HepG2 (cell line): ENCODE data around the gene MLLT10. TPM values are rescaled to one million over a fixed set of nuclear protein-coding genes. Genes with fewer than 3 reads are reported as not detected.
A peak's percentile ranks its signal among the peaks of the same experiment; 100 is the strongest.

Source experiments
- E2F5 ChIP-seq: sonication (generic); formaldehyde crosslinking; conservative IDR thresholded peaks from 2 replicates; pipeline ENCODE4 v1.4.0; 2020; ENCODE audit warnings: missing genetic modification reagents
- HMGXB4 ChIP-seq, 2 experiments: sonication (generic) in 1 of 2; formaldehyde crosslinking in 1 of 2; IDR thresholded peaks; 2 replicates each; pipeline versions ENCODE4 v1.4.0 to v1.6.1; 2018 to 2020; ENCODE audit warnings: missing genetic modification reagents in 2 of 2, borderline replicate concordance in 1 of 2, low read depth in 1 of 2, mild to moderate bottlenecking in 1 of 2, missing biosample characterization in 1 of 2
- HOXA7 ChIP-seq: sonication (generic); formaldehyde crosslinking; IDR thresholded peaks from 2 replicates; pipeline ENCODE4 v1.8.1; 2022; ENCODE audit warnings: mild to moderate bottlenecking, missing genetic modification reagents, moderate library complexity
- LCORL ChIP-seq, 2 experiments: fragments of 450-650 bp in 1 of 2; sonication (generic) in 1 of 2; formaldehyde crosslinking in 1 of 2; IDR thresholded peaks; 2 replicates each; pipeline versions ENCODE4 v1.5.0 to v1.6.1; 2017 to 2020; ENCODE audit warnings: antibody characterized with exemption in 1 of 2, missing genetic modification reagents in 1 of 2
- MTA3 ChIP-seq: sonication (generic); formaldehyde crosslinking; IDR thresholded peaks from 2 replicates; pipeline ENCODE4 v1.4.0; 2020; ENCODE audit warnings: missing genetic modification reagents
- NFE2 ChIP-seq: sonication (generic); formaldehyde crosslinking; IDR thresholded peaks from 2 replicates; pipeline ENCODE4 v1.4.0; 2020; ENCODE audit warnings: missing genetic modification reagents
- PHF21A ChIP-seq: sonication (generic); formaldehyde crosslinking; IDR thresholded peaks from 2 replicates; pipeline ENCODE4 v1.5.0; 2020; ENCODE audit warnings: mild to moderate bottlenecking, missing genetic modification reagents
- ZFY ChIP-seq: sonication (generic); formaldehyde crosslinking; IDR thresholded peaks from 2 replicates; pipeline ENCODE4 v1.4.0; 2020; ENCODE audit warnings: missing genetic modification reagents
- ZNF337 ChIP-seq: sonication (generic); formaldehyde crosslinking; IDR thresholded peaks from 2 replicates; pipeline ENCODE4 v1.5.1; 2020; ENCODE audit warnings: missing genetic modification reagents, low read depth, mild to moderate bottlenecking, borderline replicate concordance
- ZNF576 ChIP-seq: sonication (generic); formaldehyde crosslinking; IDR thresholded peaks from 2 replicates; pipeline ENCODE4 v1.4.0; 2020; ENCODE audit warnings: mild to moderate bottlenecking, missing genetic modification reagents
- ZNF639 ChIP-seq: conservative IDR thresholded peaks from 2 replicates; pipeline ENCODE4 v1.6.1; 2018; ENCODE audit warnings: missing genetic modification reagents
- ZNF773 ChIP-seq: sonication (generic); formaldehyde crosslinking; IDR thresholded peaks from 2 replicates; pipeline ENCODE4 v1.4.0; 2020; ENCODE audit warnings: missing genetic modification reagents, borderline replicate concordance
- ZNF883 ChIP-seq: sonication (generic); formaldehyde crosslinking; IDR thresholded peaks from 2 replicates; pipeline ENCODE4 v1.5.1; 2020; ENCODE audit warnings: mild to moderate bottlenecking, missing genetic modification reagents; ENCODE audit errors: not compliant biosample characterization
- polyA plus RNA-seq, 8 experiments: library from polyadenylated mRNA; depleted of rRNA in 3 of 8; stranded (reverse) in 7 of 8; unstranded in 1 of 8; fragments of >200 nt; fragmentation: Illumina TruSeq in 4 of 8; extraction: Trizol in 4 of 8; gene quantifications; 2 replicates each; pipeline versions ENCODE4 v1.2.1 to v1.2.3, GENCODE V29; 2011 to 2016; ENCODE audit warnings: low read depth in 4 of 8, missing spikeins in 1 of 8, mixed read lengths in 1 of 8; ENCODE audit not compliant: insufficient read depth in 1 of 8
- total RNA-seq, 5 experiments: library from RNA; depleted of rRNA; stranded (reverse); fragments of >200 nt; fragmentation: Illumina TruSeq; extraction: Trizol; gene quantifications; 2 replicates each; pipeline ENCODE4 v1.2.3, GENCODE V29; 2016; ENCODE audit warnings: low read depth in 1 of 5
- TF ChIP-seq, protein P1 (sequence below): IDR thresholded peaks from 2 replicates; pipeline ENCODE4 v1.6.1; 2016; ENCODE audit warnings: control low read depth
- TF ChIP-seq, protein P2 (sequence below): sonication (generic); formaldehyde crosslinking; IDR thresholded peaks from 2 replicates; pipeline ENCODE4 v1.4.0; 2020; ENCODE audit warnings: missing genetic modification reagents

Gene MLLT10
- total and polyA plus RNA-seq, 2 of the 13 experiments (the other 11 are each of a cell fraction or from before 2014, with no cell fraction given): 51.3 to 84.1 TPM

DNA sequence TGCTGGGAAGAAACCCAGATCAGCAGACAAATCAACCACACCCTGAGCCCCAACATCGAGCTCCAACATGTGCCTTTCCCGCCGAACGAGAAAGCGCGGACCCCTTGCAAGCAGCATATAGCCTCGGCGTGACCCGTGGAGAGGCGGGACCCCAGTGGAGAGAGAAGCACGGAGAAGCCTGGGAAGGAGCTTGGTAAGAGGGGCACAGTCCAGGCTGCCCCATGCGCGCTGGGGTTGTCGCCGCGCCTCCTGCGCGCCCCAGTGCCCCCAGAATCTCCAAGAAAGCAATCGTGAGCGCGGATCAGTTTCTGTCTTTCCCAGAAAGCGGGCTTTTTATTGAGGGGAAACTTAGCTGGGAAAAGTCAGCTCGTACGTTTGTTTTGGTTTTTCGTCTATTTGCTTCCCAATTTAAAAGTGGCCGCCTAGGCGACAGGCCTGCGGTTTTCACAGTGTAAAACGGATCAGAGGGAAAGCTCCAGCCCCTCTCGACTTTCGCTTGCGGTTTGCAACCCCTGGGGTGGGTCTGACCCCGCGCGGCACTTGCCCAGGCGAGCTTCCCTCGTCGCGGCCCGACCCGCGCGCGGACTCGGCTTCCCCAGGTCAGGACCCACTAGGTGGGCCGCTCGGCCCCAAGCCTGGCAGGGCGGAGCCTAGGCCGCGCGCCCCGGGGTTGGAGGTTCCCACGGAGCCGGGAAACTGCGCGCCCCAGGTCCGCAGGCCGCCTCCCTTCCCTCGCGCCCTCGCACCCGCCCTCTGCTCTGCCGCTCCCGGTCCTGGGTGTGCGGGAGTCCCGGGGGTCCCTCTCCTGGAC, 39.6 kb upstream of the MLLT10 start (continued):
- TF ChIP-seq HOXA7 (CRISPR knock-in tag) (no peak), ZNF883 (CRISPR knock-in tag) (peak; percentile 71), ZNF337 (CRISPR knock-in tag) (no peak), NFE2 (CRISPR knock-in tag) (no peak), ZNF639 (CRISPR knock-in tag) (no peak), HMGXB4 (CRISPR knock-in tag; IDR thresholded peaks at IDR 0.05; ENCODE audit: borderline replicate concordance in 1 of 2, low read depth in 1 of 2) (peak; percentile 33 to 83; a peak in 2 of 4 replicates), PHF21A (CRISPR knock-in tag) (no peak; the same call in 1 of the 2 replicates), LCORL (IDR thresholded peaks at IDR 0.05) (no peak), LCORL (CRISPR knock-in tag; IDR thresholded peaks at IDR 0.05) (peak; percentile 37; the same call in 1 of the 2 replicates), E2F5 (CRISPR knock-in tag) (no peak), ZFY (CRISPR knock-in tag) (peak; percentile 92), ZNF773 (no peak), MTA3 (CRISPR knock-in tag) (no peak), ZNF576 (no peak)
- TF ChIP-seq, protein P1, sequence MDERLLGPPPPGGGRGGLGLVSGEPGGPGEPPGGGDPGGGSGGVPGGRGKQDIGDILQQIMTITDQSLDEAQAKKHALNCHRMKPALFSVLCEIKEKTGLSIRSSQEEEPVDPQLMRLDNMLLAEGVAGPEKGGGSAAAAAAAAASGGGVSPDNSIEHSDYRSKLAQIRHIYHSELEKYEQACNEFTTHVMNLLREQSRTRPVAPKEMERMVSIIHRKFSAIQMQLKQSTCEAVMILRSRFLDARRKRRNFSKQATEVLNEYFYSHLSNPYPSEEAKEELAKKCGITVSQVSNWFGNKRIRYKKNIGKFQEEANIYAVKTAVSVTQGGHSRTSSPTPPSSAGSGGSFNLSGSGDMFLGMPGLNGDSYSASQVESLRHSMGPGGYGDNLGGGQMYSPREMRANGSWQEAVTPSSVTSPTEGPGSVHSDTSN (CRISPR knock-in tag): no peak
- TF ChIP-seq, protein P2, sequence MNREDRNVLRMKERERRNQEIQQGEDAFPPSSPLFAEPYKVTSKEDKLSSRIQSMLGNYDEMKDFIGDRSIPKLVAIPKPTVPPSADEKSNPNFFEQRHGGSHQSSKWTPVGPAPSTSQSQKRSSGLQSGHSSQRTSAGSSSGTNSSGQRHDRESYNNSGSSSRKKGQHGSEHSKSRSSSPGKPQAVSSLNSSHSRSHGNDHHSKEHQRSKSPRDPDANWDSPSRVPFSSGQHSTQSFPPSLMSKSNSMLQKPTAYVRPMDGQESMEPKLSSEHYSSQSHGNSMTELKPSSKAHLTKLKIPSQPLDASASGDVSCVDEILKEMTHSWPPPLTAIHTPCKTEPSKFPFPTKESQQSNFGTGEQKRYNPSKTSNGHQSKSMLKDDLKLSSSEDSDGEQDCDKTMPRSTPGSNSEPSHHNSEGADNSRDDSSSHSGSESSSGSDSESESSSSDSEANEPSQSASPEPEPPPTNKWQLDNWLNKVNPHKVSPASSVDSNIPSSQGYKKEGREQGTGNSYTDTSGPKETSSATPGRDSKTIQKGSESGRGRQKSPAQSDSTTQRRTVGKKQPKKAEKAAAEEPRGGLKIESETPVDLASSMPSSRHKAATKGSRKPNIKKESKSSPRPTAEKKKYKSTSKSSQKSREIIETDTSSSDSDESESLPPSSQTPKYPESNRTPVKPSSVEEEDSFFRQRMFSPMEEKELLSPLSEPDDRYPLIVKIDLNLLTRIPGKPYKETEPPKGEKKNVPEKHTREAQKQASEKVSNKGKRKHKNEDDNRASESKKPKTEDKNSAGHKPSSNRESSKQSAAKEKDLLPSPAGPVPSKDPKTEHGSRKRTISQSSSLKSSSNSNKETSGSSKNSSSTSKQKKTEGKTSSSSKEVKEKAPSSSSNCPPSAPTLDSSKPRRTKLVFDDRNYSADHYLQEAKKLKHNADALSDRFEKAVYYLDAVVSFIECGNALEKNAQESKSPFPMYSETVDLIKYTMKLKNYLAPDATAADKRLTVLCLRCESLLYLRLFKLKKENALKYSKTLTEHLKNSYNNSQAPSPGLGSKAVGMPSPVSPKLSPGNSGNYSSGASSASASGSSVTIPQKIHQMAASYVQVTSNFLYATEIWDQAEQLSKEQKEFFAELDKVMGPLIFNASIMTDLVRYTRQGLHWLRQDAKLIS (CRISPR knock-in tag): no peak
